Measurements from ENCODE around the gene FARS2.
A peak's percentile ranks its signal among the peaks of the same experiment; 100 is the strongest.

The FARS2 gene

GRCh38 chr6:5732496-5732895 lies 471.2 kb downstream of the FARS2 start:
- DNase-seq, result no peak

GRCh38 chr6:5736016-5736738 lies 474.9 kb downstream of the FARS2 start:
- no peak for DNase-seq

- no peak for DNase-seq
Observed at GRCh38 chr6:5737460-5737859, 476.1 kb downstream of the FARS2 start.

GRCh38 chr6:5738211-5738610 lies 476.9 kb downstream of the FARS2 start:
- no peak for DNase-seq

GRCh38 chr6:5744497-5744896 lies 483.2 kb downstream of the FARS2 start:
- no peak for DNase-seq

- DNase-seq, result no peak
Observed at GRCh38 chr6:5745081-5745480, 483.8 kb downstream of the FARS2 start.

- DNase-seq, result no peak
Observed at GRCh38 chr6:5746053-5746758, 484.9 kb downstream of the FARS2 start.

GRCh38 chr6:5746759-5747130 lies 485.4 kb downstream of the FARS2 start:
- DNase-seq, result no peak

GRCh38 chr6:5747379-5747778 lies 486.1 kb downstream of the FARS2 start:
- DNase-seq, result peak in 1 of 14 donors; percentile 60

GRCh38 chr6:5749016-5749650 lies 487.8 kb downstream of the FARS2 start:
- no peak for DNase-seq

GRCh38 chr6:5749651-5750215 lies 488.4 kb downstream of the FARS2 start:
- DNase-seq, result no peak

- DNase-seq, result no peak
Observed at GRCh38 chr6:5751525-5752390, 490.4 kb downstream of the FARS2 start.

- peak in 2 of 14 donors; percentile 12 to 24 for DNase-seq
Observed at GRCh38 chr6:5752391-5752680, 491.0 kb downstream of the FARS2 start.

GRCh38 chr6:5753209-5753608 lies 491.9 kb downstream of the FARS2 start:
- DNase-seq, result no peak

- no peak for DNase-seq
Observed at GRCh38 chr6:5754904-5755303, 493.6 kb downstream of the FARS2 start.

- DNase-seq, result no peak
Observed at GRCh38 chr6:5759571-5759970, 498.3 kb downstream of the FARS2 start.

- no peak for DNase-seq
Observed at GRCh38 chr6:5761370-5761769, 500.1 kb downstream of the FARS2 start.

- no peak for DNase-seq
Observed at GRCh38 chr6:5762561-5762968, 501.3 kb downstream of the FARS2 start.

- DNase-seq, result no peak
Observed at GRCh38 chr6:5763407-5763806, 502.1 kb downstream of the FARS2 start.

GRCh38 chr6:5763871-5764270 lies 502.6 kb downstream of the FARS2 start:
- no peak for DNase-seq

GRCh38 chr6:5764401-5764955 lies 503.2 kb downstream of the FARS2 start:
- DNase-seq, result peak in 12 of 14 donors; percentile 11 to 81 (median 30)

- peak in 3 of 14 donors; percentile 23 to 69 (median 38) for DNase-seq
Observed at GRCh38 chr6:5765141-5765760, 503.9 kb downstream of the FARS2 start.
